ENCODE data around the gene COPS3. TPM values are rescaled to one million over a fixed set of nuclear protein-coding genes. Genes with fewer than 3 reads are reported as not detected.

Gene COPS3
- total RNA-seq, 1 experiment from 2014 or later = 87.6 TPM

- no peak overlapping the region for H2AFZ ChIP-seq
- BruUV-seq (replicated peaks) = no TSS peak
- H4K20me1 ChIP-seq (ENCODE audit: insufficient read depth) = no peaks in the 10 kb centered on the region
- H3K9me3 ChIP-seq (ENCODE audit: insufficient read depth, low read depth) = no peaks in the 10 kb centered on the region
- TF ChIP-seq CTCF (conservative IDR thresholded peaks at IDR 0.05) = no peak
- no peak for TF ChIP-seq EZH2 (IDR thresholded peaks at IDR 0.05; ENCODE audit: low read depth)
- no peak for DNase-seq
- CTCF ChIA-PET = no interaction called here
- no peak overlapping the region for H3K4me3 ChIP-seq
- no peaks in the 10 kb centered on the region for H3K36me3 ChIP-seq (ENCODE audit: low read depth)
- no peaks in the 10 kb centered on the region for H3K9me2 ChIP-seq (ENCODE audit: insufficient read depth)
- no peaks in the 10 kb centered on the region for H3K27me3 ChIP-seq (ENCODE audit: insufficient read depth, low read depth)
- H3K4me2 ChIP-seq = no peak overlapping the region
- POLR2A ChIA-PET (ENCODE audit: unreplicated experiment) = no interaction called here
- no peaks in the 10 kb centered on the region for H3K79me2 ChIP-seq (ENCODE audit: low read depth)
- no peaks in the 10 kb centered on the region for H3F3A ChIP-seq (ENCODE audit: insufficient read depth, low read depth)
- H3K27ac ChIP-seq = no peak overlapping the region
- intact Hi-C loops (cut with micrococcal nuclease; ENCODE audit: unreplicated experiment) = no loop called here
- H3K4me1 ChIP-seq (replicated peaks; ENCODE audit: insufficient read depth) = no peaks in the 10 kb centered on the region
These were observed 44.8 kb upstream of the COPS3 start for GRCh38 chr17:17325816-17326215.

- no TSS peak for BruUV-seq (replicated peaks)
- Histone ChIP-seq H2AFZ (no peak overlapping the region), H3K79me2 (ENCODE audit: low read depth) (no peaks in the 10 kb centered on the region), H3K4me3 (no peak overlapping the region), H3F3A (ENCODE audit: insufficient read depth, low read depth) (no peaks in the 10 kb centered on the region), H4K20me1 (ENCODE audit: insufficient read depth) (no peaks in the 10 kb centered on the region), H3K27ac (no peak overlapping the region), H3K27me3 (ENCODE audit: insufficient read depth, low read depth) (no peaks in the 10 kb centered on the region), H3K4me1 (replicated peaks; ENCODE audit: insufficient read depth) (no peaks in the 10 kb centered on the region), H3K4me2 (no peak overlapping the region), H3K9me3 (ENCODE audit: insufficient read depth, low read depth) (no peaks in the 10 kb centered on the region), H3K36me3 (ENCODE audit: low read depth) (no peaks in the 10 kb centered on the region), H3K9me2 (ENCODE audit: insufficient read depth) (no peaks in the 10 kb centered on the region)
- no peak for TF ChIP-seq CTCF (conservative IDR thresholded peaks at IDR 0.05)
- TF ChIP-seq EZH2 (IDR thresholded peaks at IDR 0.05; ENCODE audit: low read depth) = no peak
- no peak for DNase-seq
- ChIA-PET CTCF (no interaction called here), POLR2A (ENCODE audit: unreplicated experiment) (no interaction called here)
- intact Hi-C loops (cut with micrococcal nuclease; ENCODE audit: unreplicated experiment) = no loop called here
These were observed 44.2 kb upstream of the COPS3 start for GRCh38 chr17:17325228-17325627.

GRCh38 chr17:17324616-17325015 is 43.6 kb upstream of the COPS3 start:
- BruUV-seq (replicated peaks) = no TSS peak
- DNase-seq = no peak
- H4K20me1 ChIP-seq (ENCODE audit: insufficient read depth) = no peaks in the 10 kb centered on the region
- no peaks in the 10 kb centered on the region for H3K4me1 ChIP-seq (replicated peaks; ENCODE audit: insufficient read depth)
- intact Hi-C loops (cut with micrococcal nuclease; ENCODE audit: unreplicated experiment) = no loop called here
- ChIA-PET CTCF (no interaction called here), POLR2A (ENCODE audit: unreplicated experiment) (no interaction called here)
- H3K27me3 ChIP-seq (ENCODE audit: insufficient read depth, low read depth) = no peaks in the 10 kb centered on the region
- no peaks in the 10 kb centered on the region for H3K36me3 ChIP-seq (ENCODE audit: low read depth)
- H3K4me2 ChIP-seq = no peak overlapping the region
- no peaks in the 10 kb centered on the region for H3K79me2 ChIP-seq (ENCODE audit: low read depth)
- no peaks in the 10 kb centered on the region for H3F3A ChIP-seq (ENCODE audit: insufficient read depth, low read depth)
- H3K9me3 ChIP-seq (ENCODE audit: insufficient read depth, low read depth) = no peaks in the 10 kb centered on the region
- no peaks in the 10 kb centered on the region for H3K9me2 ChIP-seq (ENCODE audit: insufficient read depth)
- H3K27ac ChIP-seq = no peak overlapping the region
- no peak for TF ChIP-seq CTCF (conservative IDR thresholded peaks at IDR 0.05)
- no peak for TF ChIP-seq EZH2 (IDR thresholded peaks at IDR 0.05; ENCODE audit: low read depth)
- no peak overlapping the region for H2AFZ ChIP-seq
- H3K4me3 ChIP-seq = no peak overlapping the region
